ENCODE results near the gene IQCH.

DNA sequence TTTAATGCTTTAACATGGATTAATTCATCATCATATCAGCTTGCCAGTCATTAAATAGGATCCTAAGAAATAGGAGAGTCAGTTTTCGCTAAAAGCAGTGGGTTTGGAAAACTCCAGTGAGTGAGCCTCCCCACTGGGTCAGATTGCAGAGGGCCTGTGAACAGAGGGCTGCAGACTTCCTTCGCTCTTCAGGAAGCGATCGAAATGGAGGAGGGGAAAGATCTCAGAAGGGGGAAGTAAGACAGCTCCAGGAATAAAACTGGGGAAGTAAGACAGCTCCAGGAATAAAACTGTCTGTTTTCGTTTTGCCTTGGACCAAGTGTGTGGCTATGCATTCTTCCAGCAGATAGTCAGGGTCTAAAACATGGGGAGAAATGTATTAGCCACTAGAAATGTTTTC is 141.5 kb downstream of the IQCH start:
- no peak for TF ChIP-seq SUZ12 (IDR thresholded peaks at IDR 0.05; ENCODE audit: extremely low read depth, insufficient read depth, insufficient read length)
- TF ChIP-seq YY1 (IDR thresholded peaks at IDR 0.05; ENCODE audit: insufficient read depth, insufficient read length), result no peak
- no peak for TF ChIP-seq ZNF274 (IDR thresholded peaks at IDR 0.05; ENCODE audit: low read depth, low read length)

Measured in NT2/D1 (cell line).